HG03565 (cell line): ENCODE results near the gene SYNE1.
A peak's percentile ranks its signal among the peaks of the same experiment; 100 is the strongest.
"Not testable (repeated sequence)": the region's sequence is repeated elsewhere in the genome, so short reads cannot be mapped to it uniquely, and the experiment has no call there.

ENCODE experiments used
- ATAC-seq: cut with Tn5 transposase; IDR thresholded peaks from one replicate; pipeline ENCODE4 v1.9.1; 2021; ENCODE audit warnings: mild to moderate bottlenecking, moderate library complexity; ENCODE audit not compliant: unreplicated experiment

The SYNE1 gene, protein sequence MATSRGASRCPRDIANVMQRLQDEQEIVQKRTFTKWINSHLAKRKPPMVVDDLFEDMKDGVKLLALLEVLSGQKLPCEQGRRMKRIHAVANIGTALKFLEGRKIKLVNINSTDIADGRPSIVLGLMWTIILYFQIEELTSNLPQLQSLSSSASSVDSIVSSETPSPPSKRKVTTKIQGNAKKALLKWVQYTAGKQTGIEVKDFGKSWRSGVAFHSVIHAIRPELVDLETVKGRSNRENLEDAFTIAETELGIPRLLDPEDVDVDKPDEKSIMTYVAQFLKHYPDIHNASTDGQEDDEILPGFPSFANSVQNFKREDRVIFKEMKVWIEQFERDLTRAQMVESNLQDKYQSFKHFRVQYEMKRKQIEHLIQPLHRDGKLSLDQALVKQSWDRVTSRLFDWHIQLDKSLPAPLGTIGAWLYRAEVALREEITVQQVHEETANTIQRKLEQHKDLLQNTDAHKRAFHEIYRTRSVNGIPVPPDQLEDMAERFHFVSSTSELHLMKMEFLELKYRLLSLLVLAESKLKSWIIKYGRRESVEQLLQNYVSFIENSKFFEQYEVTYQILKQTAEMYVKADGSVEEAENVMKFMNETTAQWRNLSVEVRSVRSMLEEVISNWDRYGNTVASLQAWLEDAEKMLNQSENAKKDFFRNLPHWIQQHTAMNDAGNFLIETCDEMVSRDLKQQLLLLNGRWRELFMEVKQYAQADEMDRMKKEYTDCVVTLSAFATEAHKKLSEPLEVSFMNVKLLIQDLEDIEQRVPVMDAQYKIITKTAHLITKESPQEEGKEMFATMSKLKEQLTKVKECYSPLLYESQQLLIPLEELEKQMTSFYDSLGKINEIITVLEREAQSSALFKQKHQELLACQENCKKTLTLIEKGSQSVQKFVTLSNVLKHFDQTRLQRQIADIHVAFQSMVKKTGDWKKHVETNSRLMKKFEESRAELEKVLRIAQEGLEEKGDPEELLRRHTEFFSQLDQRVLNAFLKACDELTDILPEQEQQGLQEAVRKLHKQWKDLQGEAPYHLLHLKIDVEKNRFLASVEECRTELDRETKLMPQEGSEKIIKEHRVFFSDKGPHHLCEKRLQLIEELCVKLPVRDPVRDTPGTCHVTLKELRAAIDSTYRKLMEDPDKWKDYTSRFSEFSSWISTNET (N-terminal part only)

DNA sequence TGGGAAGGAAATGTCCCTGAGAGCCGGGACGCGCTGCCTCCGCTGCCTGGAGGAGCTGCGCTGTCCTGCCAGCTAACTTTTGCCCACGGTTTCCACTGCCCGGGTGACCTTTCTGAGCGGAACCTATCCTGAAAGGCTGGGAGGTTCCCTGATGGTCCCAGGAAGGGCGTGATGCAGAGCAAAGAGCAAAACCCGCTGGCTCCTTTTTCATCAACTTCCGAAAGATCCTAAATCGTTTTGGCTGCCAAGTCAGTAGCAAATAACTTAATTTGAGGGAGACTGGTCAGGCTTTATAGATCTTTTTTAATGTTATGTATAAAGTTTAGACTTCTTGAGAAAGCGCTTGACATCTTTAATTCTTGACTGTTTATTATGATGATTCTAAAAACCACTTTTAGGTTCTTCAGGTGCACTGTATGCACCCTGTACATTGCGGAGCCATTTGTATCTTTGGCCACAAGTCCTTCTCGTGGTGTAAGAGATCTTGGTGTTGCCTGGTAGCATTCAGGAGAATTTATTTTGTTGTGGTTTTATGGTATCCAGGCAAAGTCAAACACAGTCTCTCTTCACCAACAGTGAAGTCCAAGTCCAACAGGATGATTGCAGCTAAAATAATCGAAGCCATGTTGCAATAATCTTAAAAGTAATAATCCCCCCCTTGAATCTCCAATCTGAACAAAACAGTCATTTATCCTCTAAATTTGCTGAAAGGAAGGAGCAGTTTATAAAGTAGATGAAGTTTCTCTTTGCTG, at the start of gene SYNE1:
SYNE1 (minus strand) TSS at position 67 of the 752 bp plus-strand sequence. CDS start 9,031 bp downstream, outside the sequence.
- no peak for ATAC-seq

DNA sequence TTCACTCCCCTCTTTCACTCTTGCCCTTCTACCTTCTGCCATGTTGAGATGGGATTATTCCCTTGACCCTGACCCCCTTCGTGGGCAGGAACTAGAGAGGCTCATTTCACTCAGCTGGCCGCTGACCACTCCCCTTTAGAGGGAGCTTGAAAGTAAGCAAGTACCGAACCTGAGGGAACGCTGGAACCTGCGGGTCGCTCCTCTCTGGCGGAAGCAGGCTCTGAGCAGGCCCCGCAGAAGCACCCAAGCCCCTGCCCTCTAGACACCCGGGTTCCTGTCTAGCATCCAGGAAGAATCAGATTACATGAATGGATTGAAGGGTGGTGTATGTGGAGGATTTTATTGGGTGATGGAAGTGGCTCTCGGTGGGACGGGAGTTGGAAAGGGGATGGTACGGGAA, 48.7 kb upstream of the SYNE1 start:
- ATAC-seq: no peak

DNA sequence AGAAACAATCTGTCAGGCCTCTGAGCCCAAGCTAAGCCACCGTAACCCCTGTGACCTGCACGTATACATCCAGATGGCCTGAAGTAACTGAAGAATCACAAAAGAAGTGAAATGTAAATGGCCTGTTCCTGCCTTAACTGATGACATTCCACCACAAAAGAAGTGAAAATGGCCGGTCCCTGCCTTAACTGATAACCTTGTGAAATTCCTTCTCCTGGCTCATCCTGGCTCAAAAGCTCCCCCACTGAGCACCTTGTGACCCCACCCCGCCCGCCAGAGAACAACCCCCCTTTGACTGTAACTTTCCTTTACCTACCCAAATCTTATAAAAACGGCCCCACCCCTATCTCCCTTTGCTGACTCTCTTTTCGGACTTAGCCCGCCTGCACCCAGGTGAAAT, 45.8 kb upstream of the SYNE1 start:
- ATAC-seq: not testable (repeated sequence)

DNA sequence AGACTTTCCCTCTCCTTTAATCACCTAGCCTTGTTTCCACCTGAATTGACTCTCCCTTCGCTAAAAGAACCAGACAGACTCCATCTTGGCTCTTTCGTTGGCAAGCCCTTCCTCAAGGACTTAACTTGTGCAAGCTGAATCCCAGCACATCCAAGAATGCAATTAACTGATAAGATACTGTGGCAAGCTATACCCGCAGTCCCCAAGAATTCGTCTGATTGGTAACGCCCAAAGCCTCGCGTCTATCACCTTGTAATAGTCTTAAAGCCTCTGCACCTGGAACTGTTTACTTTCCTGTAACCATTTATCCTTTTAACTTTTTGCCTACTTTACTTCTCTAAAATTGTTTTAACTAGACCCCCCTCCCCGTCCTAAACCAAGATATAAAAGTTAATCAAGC, 45.0 kb upstream of the SYNE1 start:
- ATAC-seq: no peak

DNA sequence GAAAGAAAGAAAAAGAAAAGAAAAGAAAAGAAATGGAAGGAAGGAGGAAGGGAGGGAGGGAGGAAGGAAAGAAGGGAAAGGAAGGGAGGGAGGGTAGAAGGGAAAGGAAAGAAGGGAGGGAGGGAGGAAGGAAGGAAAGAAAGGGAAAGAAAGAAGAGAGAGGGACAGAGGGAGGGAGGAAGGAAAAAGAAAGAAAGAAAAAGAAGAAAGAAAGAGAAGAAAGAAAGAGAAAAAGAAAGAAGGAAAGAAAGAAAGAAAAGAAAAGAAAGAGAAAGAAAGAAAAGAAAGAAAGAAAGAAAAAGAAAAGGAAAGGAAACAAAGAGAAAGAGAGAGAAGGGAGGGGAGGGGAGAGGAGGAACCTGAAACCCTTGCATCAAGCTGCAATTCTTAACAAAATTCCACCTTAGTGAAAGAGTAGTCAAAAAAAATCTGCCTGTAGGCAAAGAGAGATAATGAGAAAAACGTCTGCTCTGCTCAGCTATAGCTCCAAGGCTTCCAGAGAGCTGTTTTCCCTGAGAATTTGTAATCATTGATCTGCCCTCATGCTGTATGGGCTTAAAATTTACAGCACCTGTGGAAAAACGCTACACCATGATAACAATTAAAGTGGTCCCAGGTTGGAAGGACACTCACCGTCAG, 43.8 kb upstream of the SYNE1 start:
- no peak for ATAC-seq

DNA sequence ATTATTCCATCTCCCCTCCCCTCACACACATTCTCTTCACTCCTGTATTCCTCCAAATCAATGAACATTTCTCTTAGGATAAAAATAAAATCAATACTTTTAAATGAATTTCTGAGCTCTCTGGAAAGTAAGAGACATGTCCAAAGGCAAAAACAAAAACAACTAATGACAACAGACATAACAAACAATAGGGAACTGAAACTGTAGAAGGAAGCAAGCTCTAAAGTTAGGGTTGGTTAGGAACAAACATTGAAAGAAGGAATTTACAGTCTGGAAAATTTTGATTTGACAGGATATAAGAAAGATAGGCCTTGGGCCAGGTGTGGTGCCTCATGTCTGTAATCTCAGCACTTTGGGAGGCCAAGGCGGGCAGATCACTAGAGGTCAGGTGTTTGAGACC, 43.0 kb upstream of the SYNE1 start:
- ATAC-seq: no peak

DNA sequence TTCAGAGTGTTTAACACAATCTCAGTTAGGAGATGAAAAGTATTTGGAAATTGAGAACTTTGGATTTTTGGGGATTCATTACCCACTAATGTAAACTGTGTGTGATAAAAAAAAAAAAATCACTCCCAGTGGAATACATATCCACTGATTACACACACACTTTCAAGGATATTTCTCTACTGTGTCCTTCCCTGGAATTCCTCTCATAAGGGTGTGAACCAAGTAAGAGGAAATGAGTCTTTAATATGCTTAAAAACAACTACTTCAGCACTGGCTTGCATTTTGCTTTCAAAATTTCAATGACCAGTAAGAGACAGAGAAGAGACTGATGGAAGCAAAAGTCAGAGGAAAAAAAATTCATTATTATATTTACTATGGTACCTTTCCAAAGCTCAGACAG, 36.1 kb upstream of the SYNE1 start:
- ATAC-seq: no peak

DNA sequence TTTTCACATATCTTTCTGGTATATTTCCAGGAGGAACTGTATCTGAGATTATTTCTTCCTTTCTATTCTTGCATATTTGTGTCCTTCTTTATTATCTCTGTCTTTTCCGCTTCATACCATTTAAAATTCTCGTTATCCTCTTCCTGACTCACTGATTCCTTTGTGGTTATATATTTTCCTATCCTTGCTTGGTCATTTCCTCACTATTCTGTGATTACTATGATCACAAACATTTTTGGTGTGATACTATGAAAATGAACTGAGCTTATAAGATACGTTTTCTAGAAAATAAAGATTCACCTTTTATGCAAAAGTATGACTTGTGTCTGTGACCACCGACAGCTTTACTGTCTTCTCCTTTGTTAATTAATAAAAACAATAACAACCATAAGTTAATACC, 34.0 kb upstream of the SYNE1 start:
- no peak for ATAC-seq

DNA sequence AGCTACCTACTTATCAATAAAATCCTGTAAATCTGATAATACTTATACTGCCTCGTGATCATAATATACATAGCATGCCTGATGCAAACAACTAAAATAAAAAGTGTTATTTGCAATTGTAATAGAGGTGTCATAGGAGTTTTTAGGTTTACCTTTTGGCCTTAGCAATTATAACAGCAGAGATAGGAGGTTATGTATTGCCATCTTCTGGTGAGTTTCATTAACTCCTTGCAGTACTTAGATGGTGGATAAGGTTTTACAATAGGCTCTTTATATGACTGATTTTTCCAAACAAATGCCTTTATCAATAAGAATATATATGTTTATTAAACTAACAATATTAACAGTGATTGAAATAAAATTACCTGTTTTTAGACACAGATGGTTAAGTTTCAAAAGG, 32.7 kb upstream of the SYNE1 start:
- ATAC-seq: peak; percentile 69

DNA sequence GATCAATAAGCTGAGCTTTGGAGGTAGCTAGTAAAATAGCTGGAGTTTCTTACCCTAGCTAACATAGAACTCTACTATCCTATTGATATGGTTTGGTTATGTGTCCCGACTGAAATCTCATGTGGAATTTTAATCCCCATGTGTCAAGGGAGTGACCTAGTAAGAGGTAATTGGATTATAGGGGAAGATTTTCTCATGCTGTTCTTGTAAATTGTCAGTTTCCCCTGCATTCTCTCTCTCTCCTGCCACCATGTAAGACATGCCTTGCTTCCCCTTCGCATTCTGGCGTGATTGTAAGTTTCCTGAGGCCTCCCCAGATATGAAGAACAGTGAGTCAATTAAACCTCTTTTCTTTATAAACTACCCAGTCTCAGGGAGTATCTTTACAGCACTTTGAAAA, 24.6 kb upstream of the SYNE1 start:
- ATAC-seq: no peak

DNA sequence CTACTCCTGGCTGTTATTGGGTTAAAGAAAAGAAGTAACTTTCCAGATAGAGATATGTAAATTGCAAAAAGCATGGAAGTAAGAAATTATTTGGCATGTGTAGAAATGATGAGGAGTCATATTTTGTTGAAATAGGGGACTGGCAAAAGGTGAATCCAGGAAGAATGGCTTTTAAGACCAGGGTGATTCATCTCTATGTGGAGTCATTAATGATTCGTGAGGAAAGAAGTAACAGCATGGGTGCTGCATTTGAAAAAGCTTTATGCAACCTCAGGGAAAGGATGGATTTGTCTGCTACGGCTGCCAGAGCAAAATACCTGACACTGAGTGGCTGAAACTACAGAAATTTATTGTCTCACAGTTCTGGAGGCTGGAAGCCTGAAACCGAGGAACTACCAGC, 14.8 kb upstream of the SYNE1 start:
- no peak for ATAC-seq

DNA sequence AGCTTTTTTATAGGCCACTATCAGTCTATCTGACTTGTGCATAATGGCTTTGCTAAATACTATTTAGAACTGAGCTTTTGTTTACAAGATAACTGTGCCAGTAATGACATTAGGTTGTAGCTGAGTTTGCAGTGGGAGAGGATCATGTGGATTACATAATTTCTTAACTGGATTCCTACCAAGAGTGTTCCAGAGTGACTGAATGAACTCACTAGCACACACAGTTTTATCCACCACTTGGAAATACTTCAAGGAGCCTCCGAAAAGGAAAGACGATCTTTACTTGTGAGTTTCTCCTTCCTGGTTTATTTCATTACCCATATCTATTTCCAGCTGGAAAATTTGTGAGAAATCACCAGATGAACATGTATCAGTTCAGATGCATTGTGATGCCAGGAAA, 10.9 kb upstream of the SYNE1 start:
- no peak for ATAC-seq

DNA sequence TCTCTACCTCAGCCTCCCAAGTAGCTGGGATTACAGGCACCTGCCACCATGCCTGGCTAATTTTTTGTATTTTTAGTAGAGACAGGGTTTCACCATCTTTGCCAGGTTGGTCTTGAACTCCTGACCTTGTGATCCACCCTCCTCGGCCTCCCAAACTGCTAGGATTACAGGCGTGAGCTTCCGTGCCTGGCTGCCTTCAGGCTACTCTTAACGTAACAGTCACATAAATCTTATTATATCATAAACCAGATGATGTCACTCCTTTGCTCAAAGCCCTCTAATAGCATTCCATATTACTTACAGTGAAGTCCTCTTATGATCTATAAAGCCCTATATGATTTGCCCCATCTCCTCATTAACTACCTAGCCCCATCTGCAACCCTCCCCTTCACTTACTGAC, 9.6 kb upstream of the SYNE1 start:
- not testable (repeated sequence) for ATAC-seq

DNA sequence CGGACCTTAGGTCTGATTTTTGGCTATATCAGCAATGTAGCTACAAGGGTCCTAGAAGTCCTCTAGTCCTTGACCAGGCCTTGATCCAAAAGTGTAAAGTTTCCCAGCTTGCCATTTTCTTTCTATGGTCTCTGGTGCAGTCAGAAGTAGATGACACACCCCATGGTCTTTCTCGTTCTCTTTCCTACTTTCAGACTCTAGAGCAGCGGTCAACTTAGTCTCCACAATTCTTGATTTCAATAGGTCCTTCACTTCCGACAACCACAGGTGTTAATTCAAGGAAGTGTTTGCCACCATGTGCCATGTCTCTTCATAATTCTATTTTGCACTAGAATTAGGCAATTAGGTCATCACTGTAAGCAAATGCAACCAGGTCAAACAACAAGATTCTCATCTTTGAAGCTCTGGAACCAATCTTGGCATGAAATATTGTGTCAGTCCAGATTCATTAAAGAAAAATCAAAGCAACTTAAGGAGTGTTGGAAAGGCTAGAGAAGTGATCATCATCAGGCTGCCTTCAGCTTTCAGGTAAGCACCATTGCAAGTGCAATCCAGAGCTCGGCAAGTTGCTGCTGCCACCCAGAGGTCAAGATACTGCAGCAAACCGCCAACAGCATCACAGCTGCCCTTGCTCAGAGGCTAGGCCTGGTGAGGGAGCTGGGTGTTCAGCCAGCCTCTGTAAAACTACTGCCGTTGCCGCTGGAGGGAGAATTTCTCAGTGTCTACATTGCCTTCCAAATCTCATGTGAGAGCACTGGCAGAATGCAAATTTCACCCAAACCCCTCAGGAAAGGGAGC, 5.6 kb upstream of the SYNE1 start:
- peak; percentile 95 for ATAC-seq

DNA sequence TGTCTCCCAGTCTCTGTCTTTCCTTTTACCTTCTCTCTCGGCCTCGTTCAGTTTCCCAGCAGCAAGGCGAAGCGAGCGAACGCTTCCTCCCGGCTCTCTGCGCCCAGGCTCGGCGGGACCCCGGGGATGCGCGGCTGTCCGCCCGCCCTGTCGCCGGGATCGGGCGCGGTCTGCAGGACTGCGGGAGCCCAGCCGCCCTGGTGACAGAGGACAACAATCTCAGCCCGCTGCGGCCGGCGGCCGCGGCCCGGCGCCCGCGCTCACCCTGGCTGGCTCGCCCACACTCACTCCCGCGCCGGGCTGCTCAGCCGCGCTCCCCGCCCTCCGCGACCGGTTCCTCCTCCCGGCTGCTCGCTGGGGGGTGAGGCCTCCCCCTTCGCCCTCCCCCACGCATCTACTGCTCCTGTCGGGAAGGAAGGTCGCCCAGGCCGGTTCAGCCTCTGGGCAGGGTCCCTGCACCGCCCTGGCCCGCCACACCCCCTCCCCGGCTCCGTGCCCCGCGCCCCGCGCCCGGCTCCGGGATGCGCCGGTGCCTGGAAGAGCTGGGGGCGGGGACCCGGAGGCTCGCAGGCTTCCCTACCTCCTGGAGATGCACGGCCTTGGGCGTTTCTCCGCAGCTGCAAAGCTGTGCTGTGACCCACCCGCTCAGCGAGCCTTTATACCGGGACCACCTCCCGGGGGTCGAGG, 410 bp downstream of the SYNE1 start:
- peak; percentile 33 for ATAC-seq

DNA sequence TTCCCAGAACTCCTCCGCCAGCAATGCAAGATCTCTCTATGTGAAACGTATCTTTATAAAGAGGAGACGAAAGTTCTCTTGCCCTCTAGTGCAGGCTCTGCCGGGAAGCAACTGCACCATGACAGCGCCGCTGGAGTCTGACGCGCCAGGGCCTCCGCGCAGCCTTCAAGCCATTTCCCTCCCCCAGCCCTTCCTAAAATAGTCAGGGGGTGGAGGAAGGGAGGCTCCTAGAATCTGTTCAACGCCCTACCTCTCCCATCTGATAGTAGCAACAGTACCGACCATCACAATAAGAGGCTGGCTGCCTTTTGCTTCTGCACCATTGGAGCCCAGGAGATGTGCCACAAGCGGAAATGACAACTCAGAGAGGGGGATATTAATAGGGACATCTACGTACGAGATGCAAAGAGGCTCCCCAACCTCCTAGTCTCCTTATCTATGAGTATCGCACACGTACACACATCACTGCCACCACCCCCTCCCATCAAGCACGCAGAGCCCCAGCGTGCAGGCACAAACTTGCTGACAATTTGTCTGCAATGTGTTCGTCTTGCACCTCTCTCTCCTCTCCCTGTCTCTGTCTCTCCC, 1.0 kb downstream of the SYNE1 start:
- peak; percentile 33 for ATAC-seq

DNA sequence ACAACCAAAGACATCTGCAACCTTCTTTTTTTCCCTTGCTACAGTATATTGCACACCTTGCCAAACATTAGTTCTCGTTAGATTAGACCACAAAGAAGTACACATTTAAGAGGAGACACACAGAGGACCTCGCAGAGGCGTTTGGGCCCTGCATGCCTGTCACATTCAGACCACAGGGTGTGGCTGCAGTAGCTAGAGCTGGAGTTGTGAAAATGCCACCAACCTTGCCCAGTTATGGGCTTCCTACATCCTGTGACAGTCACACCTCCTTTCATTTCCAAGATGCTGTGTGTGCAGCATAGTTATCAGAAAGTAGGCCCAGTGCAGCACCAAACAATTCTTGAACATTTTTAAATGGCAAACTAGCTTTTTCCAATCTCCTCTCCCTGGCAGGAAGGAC, 2.4 kb downstream of the SYNE1 start:
- ATAC-seq: peak; percentile 61

DNA sequence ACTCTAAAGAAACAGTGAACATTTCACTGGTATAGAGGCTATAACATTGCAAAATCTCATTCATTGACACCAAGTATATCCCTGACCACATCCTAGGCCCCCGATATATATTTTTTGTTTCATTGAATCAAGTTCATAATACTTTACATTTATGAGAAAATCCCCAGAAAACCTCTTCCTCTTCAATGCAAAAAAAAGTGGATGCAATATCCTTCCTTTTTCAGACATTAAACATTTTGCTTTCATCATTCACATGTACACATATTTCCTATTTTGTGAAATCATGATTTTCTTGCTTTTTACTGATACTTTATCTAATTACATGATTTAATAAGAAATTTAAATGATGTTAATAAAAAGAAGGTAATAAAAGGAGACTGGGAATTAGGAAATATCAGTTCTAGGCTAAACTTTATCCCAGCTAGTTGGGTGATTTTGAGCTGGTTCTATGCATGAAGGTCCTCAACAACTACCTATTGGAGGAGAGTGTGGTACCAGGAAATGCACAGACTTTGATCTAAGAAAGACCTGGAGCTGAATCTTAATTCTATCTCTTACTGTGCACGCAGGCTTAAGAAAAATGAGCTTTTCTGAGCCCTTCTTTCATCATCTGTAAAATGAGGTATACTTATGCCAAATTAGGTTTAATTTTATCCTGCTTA, 4.9 kb downstream of the SYNE1 start:
- ATAC-seq: no peak
